GM23338 (cell line): ENCODE results near the gene CCDC149.

Experiments used
- EZH2 ChIP-seq: fragments of 200-600 bp; sonication (generic); IDR thresholded peaks from one replicate; pipeline ENCODE4 v1.8.0; 2017; ENCODE audit warnings: antibody characterized with exemption, mild to moderate bottlenecking, low read depth; ENCODE audit not compliant: unreplicated experiment
- POLR2AphosphoS5 ChIP-seq: IDR thresholded peaks from 2 replicates; pipeline ENCODE4 v1.6.1; 2016; ENCODE audit warnings: antibody characterized with exemption, low read depth
- TF ChIP-seq, protein P1 (sequence below), 2 experiments: fragments of 200-600 bp in 1 of 2; sonication (generic) in 1 of 2; conservative IDR thresholded peaks; 2 replicates each; pipeline versions ENCODE4 v1.5.1 to v1.6.1; 2016 to 2017; ENCODE audit warnings: antibody characterized with exemption in 2 of 2, low read depth in 2 of 2, mild to moderate bottlenecking in 2 of 2, moderate library complexity in 1 of 2
- TF ChIP-seq, protein P2 (sequence below): IDR thresholded peaks from one replicate; pipeline ENCODE4 v1.6.1; 2018; ENCODE audit warnings: antibody characterized with exemption; ENCODE audit not compliant: unreplicated experiment

DNA sequence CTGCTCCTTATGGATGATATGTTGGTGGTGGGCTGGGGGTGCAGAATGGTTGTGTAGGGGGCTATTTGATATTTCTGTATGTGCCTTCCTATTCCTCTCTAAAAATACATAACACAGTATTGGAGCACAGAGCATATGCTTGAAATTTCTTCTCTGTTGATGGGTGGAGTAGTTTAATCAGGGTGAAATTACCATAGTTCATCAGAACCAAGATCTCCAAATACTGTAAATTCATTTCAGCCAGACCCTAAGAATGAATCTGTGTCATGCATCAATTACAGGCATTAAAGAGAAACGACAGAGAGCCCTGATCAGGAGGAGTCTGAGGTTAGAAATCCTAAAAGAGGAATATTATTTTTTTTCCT is 25.1 kb upstream of the CCDC149 start:
- TF ChIP-seq, protein P1, sequence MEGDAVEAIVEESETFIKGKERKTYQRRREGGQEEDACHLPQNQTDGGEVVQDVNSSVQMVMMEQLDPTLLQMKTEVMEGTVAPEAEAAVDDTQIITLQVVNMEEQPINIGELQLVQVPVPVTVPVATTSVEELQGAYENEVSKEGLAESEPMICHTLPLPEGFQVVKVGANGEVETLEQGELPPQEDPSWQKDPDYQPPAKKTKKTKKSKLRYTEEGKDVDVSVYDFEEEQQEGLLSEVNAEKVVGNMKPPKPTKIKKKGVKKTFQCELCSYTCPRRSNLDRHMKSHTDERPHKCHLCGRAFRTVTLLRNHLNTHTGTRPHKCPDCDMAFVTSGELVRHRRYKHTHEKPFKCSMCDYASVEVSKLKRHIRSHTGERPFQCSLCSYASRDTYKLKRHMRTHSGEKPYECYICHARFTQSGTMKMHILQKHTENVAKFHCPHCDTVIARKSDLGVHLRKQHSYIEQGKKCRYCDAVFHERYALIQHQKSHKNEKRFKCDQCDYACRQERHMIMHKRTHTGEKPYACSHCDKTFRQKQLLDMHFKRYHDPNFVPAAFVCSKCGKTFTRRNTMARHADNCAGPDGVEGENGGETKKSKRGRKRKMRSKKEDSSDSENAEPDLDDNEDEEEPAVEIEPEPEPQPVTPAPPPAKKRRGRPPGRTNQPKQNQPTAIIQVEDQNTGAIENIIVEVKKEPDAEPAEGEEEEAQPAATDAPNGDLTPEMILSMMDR (conservative IDR thresholded peaks at IDR 0.05; ENCODE audit: low read depth in 2 of 2) = no peak
- TF ChIP-seq, protein P2, sequence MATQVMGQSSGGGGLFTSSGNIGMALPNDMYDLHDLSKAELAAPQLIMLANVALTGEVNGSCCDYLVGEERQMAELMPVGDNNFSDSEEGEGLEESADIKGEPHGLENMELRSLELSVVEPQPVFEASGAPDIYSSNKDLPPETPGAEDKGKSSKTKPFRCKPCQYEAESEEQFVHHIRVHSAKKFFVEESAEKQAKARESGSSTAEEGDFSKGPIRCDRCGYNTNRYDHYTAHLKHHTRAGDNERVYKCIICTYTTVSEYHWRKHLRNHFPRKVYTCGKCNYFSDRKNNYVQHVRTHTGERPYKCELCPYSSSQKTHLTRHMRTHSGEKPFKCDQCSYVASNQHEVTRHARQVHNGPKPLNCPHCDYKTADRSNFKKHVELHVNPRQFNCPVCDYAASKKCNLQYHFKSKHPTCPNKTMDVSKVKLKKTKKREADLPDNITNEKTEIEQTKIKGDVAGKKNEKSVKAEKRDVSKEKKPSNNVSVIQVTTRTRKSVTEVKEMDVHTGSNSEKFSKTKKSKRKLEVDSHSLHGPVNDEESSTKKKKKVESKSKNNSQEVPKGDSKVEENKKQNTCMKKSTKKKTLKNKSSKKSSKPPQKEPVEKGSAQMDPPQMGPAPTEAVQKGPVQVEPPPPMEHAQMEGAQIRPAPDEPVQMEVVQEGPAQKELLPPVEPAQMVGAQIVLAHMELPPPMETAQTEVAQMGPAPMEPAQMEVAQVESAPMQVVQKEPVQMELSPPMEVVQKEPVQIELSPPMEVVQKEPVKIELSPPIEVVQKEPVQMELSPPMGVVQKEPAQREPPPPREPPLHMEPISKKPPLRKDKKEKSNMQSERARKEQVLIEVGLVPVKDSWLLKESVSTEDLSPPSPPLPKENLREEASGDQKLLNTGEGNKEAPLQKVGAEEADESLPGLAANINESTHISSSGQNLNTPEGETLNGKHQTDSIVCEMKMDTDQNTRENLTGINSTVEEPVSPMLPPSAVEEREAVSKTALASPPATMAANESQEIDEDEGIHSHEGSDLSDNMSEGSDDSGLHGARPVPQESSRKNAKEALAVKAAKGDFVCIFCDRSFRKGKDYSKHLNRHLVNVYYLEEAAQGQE = no peak
- TF ChIP-seq EZH2 (no peak), POLR2AphosphoS5 (no peak)
